HG02571 (cell line): ENCODE measurements around the gene PKD2L1.
A peak's percentile ranks its signal among the peaks of the same experiment; 100 is the strongest.
"Not testable (repeated sequence)": the region's sequence is repeated elsewhere in the genome, so short reads cannot be mapped to it uniquely, and the experiment has no call there.

Experiments
- ATAC-seq: cut with Tn5 transposase; IDR thresholded peaks from one replicate; pipeline ENCODE4 v1.9.1; 2021; ENCODE audit warnings: mild to moderate bottlenecking, moderate library complexity; ENCODE audit not compliant: unreplicated experiment

Gene PKD2L1

GRCh38 chr10:100334762-100335161 is 4.7 kb upstream of the PKD2L1 start:
- no peak for ATAC-seq

DNA sequence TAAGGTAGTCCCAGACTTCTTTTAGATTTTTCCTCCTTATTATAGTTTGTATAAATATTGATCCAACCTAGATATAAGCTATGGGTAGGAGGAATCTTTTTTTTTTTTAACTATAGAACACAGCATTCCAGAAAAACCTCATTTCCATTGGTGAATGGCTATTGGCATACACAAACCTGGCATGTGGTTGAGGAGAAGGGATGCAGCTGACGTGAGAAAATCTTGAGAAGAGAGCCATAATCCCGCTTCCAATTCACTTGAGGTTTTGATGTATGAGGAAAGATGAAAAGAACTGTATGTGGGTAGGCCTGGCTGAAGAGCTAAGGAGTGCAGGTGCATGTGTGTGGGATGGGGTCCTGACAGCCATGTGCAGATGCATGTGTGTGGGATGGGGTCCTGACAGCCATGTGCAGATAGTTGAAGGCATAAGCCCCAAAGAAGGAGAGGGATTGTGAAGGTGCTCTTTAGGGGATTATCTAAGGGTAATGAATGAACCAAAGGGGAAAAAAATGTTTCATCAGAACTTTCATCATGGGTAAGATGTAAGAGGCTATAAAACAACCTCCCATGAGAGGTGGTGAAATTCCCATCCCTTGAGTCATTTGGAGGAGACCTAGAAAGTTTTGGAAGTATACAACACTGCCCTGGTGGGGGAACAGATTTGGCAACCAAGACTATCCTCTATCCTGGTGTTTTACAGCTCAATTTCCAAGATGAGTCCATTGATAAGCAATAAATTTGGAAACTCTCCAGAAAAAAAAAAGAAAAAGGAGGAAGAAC is 3.8 kb upstream of the PKD2L1 start:
- ATAC-seq, result no peak

DNA sequence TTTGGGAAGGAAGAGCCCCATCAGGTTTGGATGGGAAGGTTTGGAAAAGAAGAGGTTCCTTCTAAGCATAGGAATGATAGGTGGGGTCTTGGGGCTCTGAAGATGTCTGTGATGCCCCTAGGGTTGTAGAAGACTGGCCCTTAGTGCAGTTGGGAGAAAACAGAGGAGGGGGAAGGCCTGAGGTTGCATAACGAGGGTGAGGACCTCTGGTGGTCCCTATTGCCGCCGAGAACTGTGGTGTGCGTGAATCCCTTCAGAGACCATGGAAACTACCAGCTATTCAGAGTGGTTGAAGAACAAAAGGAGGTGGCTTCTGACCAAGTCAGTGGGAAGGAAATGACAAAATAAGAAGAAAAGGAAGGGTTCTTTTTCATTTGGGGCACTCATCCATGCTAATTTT is 3.1 kb upstream of the PKD2L1 start:
- ATAC-seq, result no peak

- ATAC-seq, result no peak
Measured at GRCh38 chr10:100328198-100328597, 1.8 kb downstream of the PKD2L1 start.

DNA sequence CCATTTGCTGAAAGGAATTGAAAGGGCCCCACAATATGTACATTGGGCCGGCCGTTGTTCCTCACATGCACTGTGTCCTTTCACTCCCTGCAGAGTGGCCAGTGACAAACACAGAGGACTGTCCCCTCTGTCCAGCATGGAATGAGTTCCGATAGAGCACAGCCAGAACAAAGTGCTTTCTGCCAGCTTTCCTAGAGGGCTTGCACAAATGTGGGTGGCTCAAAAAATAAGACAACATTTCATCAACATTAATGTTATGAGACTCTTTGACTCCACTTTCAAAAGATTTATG is 2.4 kb downstream of the PKD2L1 start:
- no peak for ATAC-seq

DNA sequence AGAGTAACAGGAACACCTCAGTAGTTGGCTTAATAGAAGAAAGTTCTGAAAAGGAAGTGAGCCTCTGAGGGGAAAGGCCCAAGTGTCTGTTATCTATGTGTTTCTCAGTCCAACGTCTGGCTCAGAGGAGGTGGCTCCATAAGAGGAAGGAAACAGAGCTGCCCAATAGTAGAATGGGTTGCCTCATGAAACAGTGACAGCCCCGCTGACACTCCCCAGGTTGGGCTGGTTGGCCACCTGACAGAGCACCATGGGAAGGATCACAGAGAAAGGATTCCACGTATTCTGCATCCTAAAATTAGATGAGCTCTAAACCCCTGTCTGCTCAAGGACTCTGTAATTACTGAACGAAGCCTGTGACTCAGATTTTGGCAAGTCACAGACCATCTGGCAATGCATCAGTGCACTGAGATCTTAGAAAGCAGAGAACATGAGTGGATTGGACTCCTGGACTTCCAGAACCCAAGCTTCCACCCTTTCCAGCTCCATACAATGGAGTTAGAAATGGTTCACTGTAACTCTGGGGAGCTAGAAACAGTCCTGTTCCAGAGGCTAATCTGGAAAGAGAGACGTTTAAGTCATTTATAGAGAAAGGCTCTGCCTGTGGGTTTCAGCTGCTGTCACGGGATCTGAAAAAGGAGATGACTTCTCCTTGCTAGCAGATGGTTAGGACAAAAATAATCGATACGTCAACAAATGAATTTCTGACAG is 2.9 kb downstream of the PKD2L1 start:
- peak; percentile 96 for ATAC-seq

- no peak for ATAC-seq
Measured at GRCh38 chr10:100325158-100325557, 4.9 kb downstream of the PKD2L1 start.

- ATAC-seq, result no peak
Measured at GRCh38 chr10:100319707-100320402, 10.2 kb downstream of the PKD2L1 start.

GRCh38 chr10:100318207-100318606 is 11.8 kb downstream of the PKD2L1 start:
- ATAC-seq, result no peak

DNA sequence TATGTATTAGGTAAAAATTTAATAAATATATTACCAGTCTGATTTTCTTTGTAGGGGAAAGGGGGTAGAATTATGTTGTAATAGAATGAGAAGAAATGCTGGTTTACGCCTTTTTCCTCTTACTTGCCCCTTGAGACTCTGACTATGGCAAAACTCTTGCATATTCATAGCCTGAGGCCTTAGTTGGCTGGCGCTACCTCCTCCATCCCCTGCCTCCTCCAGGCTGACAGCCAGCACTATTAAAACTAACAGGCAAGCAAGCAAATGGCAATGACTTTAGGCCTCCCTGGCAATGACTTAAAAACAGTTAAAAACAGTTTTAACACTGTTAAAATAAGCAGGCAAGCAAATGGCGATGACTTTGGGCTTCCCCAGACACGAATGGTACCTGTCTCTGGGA is 14.4 kb downstream of the PKD2L1 start:
- no peak for ATAC-seq

GRCh38 chr10:100311298-100311697 is 18.7 kb downstream of the PKD2L1 start:
- no peak for ATAC-seq

- no peak for ATAC-seq
Measured at GRCh38 chr10:100307684-100308083, 22.3 kb downstream of the PKD2L1 start.

GRCh38 chr10:100306861-100307260 is 23.2 kb downstream of the PKD2L1 start:
- ATAC-seq, result no peak

DNA sequence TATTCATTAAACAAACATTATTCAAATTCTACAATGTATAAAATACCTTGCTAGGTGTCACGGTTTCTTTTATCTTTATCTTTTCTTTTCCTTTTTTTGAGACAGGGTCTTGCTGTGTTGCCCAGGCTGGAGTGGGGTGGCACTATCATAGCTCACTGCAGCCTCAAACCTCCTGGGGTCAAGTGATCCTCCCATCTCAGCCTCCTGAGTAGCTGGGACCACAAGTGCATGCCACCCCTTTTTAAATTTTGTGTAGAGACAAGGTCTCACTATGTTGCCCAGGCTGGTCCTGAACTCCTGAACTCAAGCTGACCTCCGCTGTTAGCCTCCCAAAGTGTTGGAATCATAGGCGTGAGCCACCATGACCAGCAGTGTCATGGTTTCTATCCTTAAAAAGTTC is 25.6 kb downstream of the PKD2L1 start:
- no peak for ATAC-seq

GRCh38 chr10:100303724-100304319 is 26.2 kb downstream of the PKD2L1 start:
- no peak for ATAC-seq

DNA sequence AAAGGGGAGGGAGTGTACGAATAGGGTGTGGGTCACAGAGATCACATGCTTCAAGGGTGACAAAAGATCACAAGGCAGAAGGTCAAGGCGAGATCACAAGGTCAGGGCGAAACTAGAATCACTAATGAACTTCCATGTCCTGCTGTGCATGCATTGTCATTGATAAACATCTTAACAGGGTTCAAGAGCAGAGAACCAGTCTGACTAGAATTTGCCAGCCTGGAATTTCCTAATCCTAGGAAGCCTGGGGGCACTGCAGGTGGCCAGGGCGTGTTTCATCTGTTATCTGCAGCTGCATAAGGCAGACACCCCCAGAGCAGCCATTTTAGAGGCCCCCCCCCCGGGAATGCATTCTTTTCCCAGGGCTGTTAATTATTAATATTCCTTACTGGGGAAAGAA is 28.9 kb downstream of the PKD2L1 start:
- ATAC-seq, result not testable (repeated sequence)

DNA sequence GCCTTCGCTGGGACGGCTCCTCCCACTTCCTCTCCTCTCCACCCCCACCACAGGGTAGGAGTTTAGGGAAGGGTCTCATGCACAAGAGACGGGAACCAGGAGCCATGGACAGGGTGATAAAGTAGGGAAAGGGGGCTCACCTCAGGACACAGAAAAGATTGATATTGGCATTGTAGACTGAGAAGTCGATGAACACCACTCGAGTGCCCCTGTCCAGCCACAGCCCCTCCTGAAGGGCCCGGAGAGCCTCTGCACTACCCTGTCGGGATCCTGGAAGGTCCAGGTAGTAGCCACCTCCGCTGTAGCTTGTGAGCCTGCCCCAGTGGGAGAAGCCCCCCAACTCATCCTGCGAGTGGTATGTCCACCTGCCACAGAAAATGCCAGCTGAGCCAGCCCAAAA is 32.8 kb downstream of the PKD2L1 start:
- no peak for ATAC-seq

- no peak for ATAC-seq
Measured at GRCh38 chr10:100293066-100293465, 37.0 kb downstream of the PKD2L1 start.

- not testable (repeated sequence) for ATAC-seq
Measured at GRCh38 chr10:100292300-100292699, 37.7 kb downstream of the PKD2L1 start.

DNA sequence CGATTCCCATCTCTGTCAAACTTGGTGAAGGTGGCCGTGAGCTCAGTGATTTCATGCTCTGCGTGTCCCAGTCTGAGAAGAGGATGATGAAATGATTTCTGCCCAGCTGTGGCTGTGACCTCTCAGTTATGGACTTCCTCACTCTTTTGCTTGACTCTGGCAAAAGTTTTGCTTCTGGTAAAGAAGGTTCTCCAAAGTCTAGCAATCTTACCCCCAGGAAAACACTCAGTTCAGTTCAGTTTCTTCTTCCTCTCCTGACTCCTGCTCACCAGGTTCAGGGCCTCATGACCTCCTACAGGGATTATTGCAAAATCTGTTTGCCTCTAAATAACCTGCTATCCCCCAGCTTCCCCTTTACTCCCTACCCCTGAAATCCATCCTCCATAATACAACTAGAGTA is 38.7 kb downstream of the PKD2L1 start:
- ATAC-seq, result no peak

DNA sequence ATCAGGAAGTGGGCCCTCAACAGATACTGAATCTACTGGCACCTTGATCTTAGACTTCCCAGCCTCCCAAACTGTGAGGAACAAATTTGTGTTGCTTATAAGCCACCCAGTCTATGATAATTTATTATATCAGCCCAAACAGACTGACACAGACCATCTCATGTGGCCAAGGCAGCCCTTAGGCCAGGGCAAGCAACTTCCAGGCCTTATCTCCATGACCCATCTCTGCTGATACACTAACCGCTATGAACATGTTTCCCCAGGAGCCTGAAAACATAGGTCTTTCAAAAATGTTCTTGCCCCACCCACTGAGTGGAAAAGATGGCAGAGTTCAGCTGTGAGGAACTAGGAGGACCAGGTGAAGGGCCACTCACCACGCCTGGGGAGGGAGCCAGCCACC is 40.4 kb downstream of the PKD2L1 start:
- no peak for ATAC-seq

- ATAC-seq, result no peak
Measured at GRCh38 chr10:100288196-100288595, 41.8 kb downstream of the PKD2L1 start.
